Memory B cell (primary cell): ENCODE results near the gene CMTM3.
"Not testable (repeated sequence)": the region's sequence is repeated elsewhere in the genome, so short reads cannot be mapped to it uniquely, and the experiment has no call there.

Source experiments
- ATAC-seq: fragments of 150-1000 bp; cut with Tn5 transposase; 2 replicates; pipeline ENCODE4 v1.10.0; 2021; ENCODE audit warnings: low read depth, mild to moderate bottlenecking, moderate library complexity
- DNase-seq, 2 donors: peaks; one replicate each; pipeline ENCODE4 v3.0.0; 2022; ENCODE audit warnings: low spot score in 2 of 2
- H3K27ac Mint-ChIP-seq: one replicate; pipeline ENCODE4 v1.8.0; 2022; ENCODE audit warnings: mild to moderate bottlenecking, moderate library complexity, mixed read lengths
- H3K27me3 Mint-ChIP-seq: one replicate; pipeline ENCODE4 v1.8.0; 2022; ENCODE audit warnings: mixed read lengths
- H3K36me3 Mint-ChIP-seq: one replicate; pipeline ENCODE4 v1.8.0; 2022; ENCODE audit warnings: mild to moderate bottlenecking, mixed read lengths
- H3K4me1 Mint-ChIP-seq: one replicate; pipeline ENCODE4 v1.8.0; 2022; ENCODE audit warnings: mixed read lengths
- H3K4me3 Mint-ChIP-seq: one replicate; pipeline ENCODE4 v1.8.0; 2022; ENCODE audit warnings: mild to moderate bottlenecking, moderate library complexity, mixed read lengths
- H3K9me3 Mint-ChIP-seq: one replicate; pipeline ENCODE4 v1.8.0; 2022; ENCODE audit warnings: mixed read lengths

Gene CMTM3

GRCh38 chr16:66627611-66628378 is 23.3 kb downstream of the CMTM3 start:
- not testable (repeated sequence) for DNase-seq, H3K27me3 Mint-ChIP-seq, H3K27ac Mint-ChIP-seq, H3K4me1 Mint-ChIP-seq, H3K9me3 Mint-ChIP-seq, ATAC-seq, H3K4me3 Mint-ChIP-seq, H3K36me3 Mint-ChIP-seq

- no peaks in the 10 kb centered on the region for H3K9me3 Mint-ChIP-seq
Observed at GRCh38 chr16:66629856-66630255, 25.4 kb downstream of the CMTM3 start.

GRCh38 chr16:66630561-66631260 is 26.2 kb downstream of the CMTM3 start:
- not testable (repeated sequence) for H3K27me3 Mint-ChIP-seq, H3K36me3 Mint-ChIP-seq, ATAC-seq, H3K9me3 Mint-ChIP-seq, H3K27ac Mint-ChIP-seq, H3K4me1 Mint-ChIP-seq, H3K4me3 Mint-ChIP-seq, DNase-seq

More at GRCh38 chr16:66629856-66630255, 25.4 kb downstream of the CMTM3 start:
- H3K27me3 Mint-ChIP-seq, result peaks cover 8% of the 10 kb centered on the region
- H3K36me3 Mint-ChIP-seq, result no peaks in the 10 kb centered on the region
- DNase-seq (no peak), ATAC-seq (no peak)
- H3K4me3 Mint-ChIP-seq, result no peak overlapping the region
- no peaks in the 10 kb centered on the region for H3K4me1 Mint-ChIP-seq
- no peak overlapping the region for H3K27ac Mint-ChIP-seq

- H3K4me1 Mint-ChIP-seq, H3K36me3 Mint-ChIP-seq, H3K27me3 Mint-ChIP-seq, H3K27ac Mint-ChIP-seq, H3K9me3 Mint-ChIP-seq, H3K4me3 Mint-ChIP-seq, ATAC-seq, DNase-seq: not testable (repeated sequence)
Observed at GRCh38 chr16:66631558-66631957, 27.1 kb downstream of the CMTM3 start.

- DNase-seq, result no peak
- Mint-ChIP-seq H3K36me3 (no peaks in the 10 kb centered on the region), H3K27ac (no peak overlapping the region), H3K4me3 (no peak overlapping the region), H3K27me3 (peaks cover 15% of the 10 kb centered on the region), H3K9me3 (no peaks in the 10 kb centered on the region), H3K4me1 (no peaks in the 10 kb centered on the region)
- no peak for ATAC-seq
Observed at GRCh38 chr16:66634527-66635196, 30.2 kb downstream of the CMTM3 start.

- ATAC-seq, result no peak
- H3K9me3 Mint-ChIP-seq, result no peaks in the 10 kb centered on the region
- H3K36me3 Mint-ChIP-seq, result no peaks in the 10 kb centered on the region
- no peak overlapping the region for H3K27ac Mint-ChIP-seq
- no peaks in the 10 kb centered on the region for H3K4me1 Mint-ChIP-seq
- peaks cover 15% of the 10 kb centered on the region for H3K27me3 Mint-ChIP-seq
- no peak overlapping the region for H3K4me3 Mint-ChIP-seq
- DNase-seq, result no peak
Observed at GRCh38 chr16:66635406-66635805, 30.9 kb downstream of the CMTM3 start.

GRCh38 chr16:66636199-66636598 is 31.7 kb downstream of the CMTM3 start:
- no peak for DNase-seq
- Mint-ChIP-seq H3K27ac (no peak overlapping the region), H3K27me3 (peaks cover 15% of the 10 kb centered on the region), H3K36me3 (no peaks in the 10 kb centered on the region), H3K4me3 (no peak overlapping the region), H3K9me3 (no peaks in the 10 kb centered on the region), H3K4me1 (no peaks in the 10 kb centered on the region)
- no peak for ATAC-seq

- H3K27me3 Mint-ChIP-seq, result peaks cover 12% of the 10 kb centered on the region
- DNase-seq, result no peak
- no peaks in the 10 kb centered on the region for H3K36me3 Mint-ChIP-seq
- H3K4me3 Mint-ChIP-seq, result no peak overlapping the region
- no peak overlapping the region for H3K27ac Mint-ChIP-seq
- no peak for ATAC-seq
- H3K4me1 Mint-ChIP-seq, result no peaks in the 10 kb centered on the region
- H3K9me3 Mint-ChIP-seq, result no peaks in the 10 kb centered on the region
Observed at GRCh38 chr16:66637806-66638205, 33.3 kb downstream of the CMTM3 start.

GRCh38 chr16:66639091-66639885 is 34.8 kb downstream of the CMTM3 start:
- H3K4me3 Mint-ChIP-seq, result no peak overlapping the region
- peaks cover 10% of the 10 kb centered on the region for H3K27me3 Mint-ChIP-seq
- H3K36me3 Mint-ChIP-seq, result no peaks in the 10 kb centered on the region
- no peaks in the 10 kb centered on the region for H3K9me3 Mint-ChIP-seq
- no peak for ATAC-seq
- H3K4me1 Mint-ChIP-seq, result no peaks in the 10 kb centered on the region
- DNase-seq, result no peak
- H3K27ac Mint-ChIP-seq, result no peak overlapping the region

GRCh38 chr16:66640724-66641314 is 36.3 kb downstream of the CMTM3 start:
- DNase-seq, result no peak
- Mint-ChIP-seq H3K27ac (no peak overlapping the region), H3K9me3 (no peaks in the 10 kb centered on the region), H3K36me3 (no peaks in the 10 kb centered on the region), H3K4me1 (no peaks in the 10 kb centered on the region), H3K27me3 (peaks cover 9% of the 10 kb centered on the region), H3K4me3 (no peak overlapping the region)
- ATAC-seq, result no peak

GRCh38 chr16:66641387-66641786 is 36.9 kb downstream of the CMTM3 start:
- H3K9me3 Mint-ChIP-seq, result no peaks in the 10 kb centered on the region
- ATAC-seq (no peak), DNase-seq (no peak)
- no peak overlapping the region for H3K4me3 Mint-ChIP-seq
- peaks cover 10% of the 10 kb centered on the region for H3K27me3 Mint-ChIP-seq
- no peak overlapping the region for H3K27ac Mint-ChIP-seq
- no peaks in the 10 kb centered on the region for H3K36me3 Mint-ChIP-seq
- H3K4me1 Mint-ChIP-seq, result no peaks in the 10 kb centered on the region

- Mint-ChIP-seq H3K27ac (no peak overlapping the region), H3K4me1 (peaks cover 3% of the 10 kb centered on the region), H3K4me3 (no peak overlapping the region), H3K36me3 (no peaks in the 10 kb centered on the region), H3K27me3 (peaks cover 2% of the 10 kb centered on the region), H3K9me3 (no peaks in the 10 kb centered on the region)
- ATAC-seq, result no peak
- no peak for DNase-seq
Observed at GRCh38 chr16:66647866-66648265, 43.4 kb downstream of the CMTM3 start.

GRCh38 chr16:66649167-66649566 is 44.7 kb downstream of the CMTM3 start:
- DNase-seq (no peak), ATAC-seq (no peak)
- Mint-ChIP-seq H3K36me3 (no peaks in the 10 kb centered on the region), H3K4me1 (peaks cover 6% of the 10 kb centered on the region), H3K27me3 (peaks cover 5% of the 10 kb centered on the region), H3K4me3 (no peak overlapping the region), H3K27ac (no peak overlapping the region), H3K9me3 (no peaks in the 10 kb centered on the region)
